OCI-LY1 (cell line): Measurements from ENCODE around the gene MICB.

Source experiments
- H2AFZ ChIP-seq: fragments of 200-600 bp; sonication (generic), shearing (Covaris generic); 2 replicates; pipeline ENCODE4 v1.6.0; 2014; ENCODE audit warnings: antibody characterized with exemption, mild to moderate bottlenecking, low read length
- H3F3A ChIP-seq: fragments of 200-600 bp; sonication (generic), shearing (Covaris generic); 2 replicates; pipeline ENCODE4 v1.6.0; 2014; ENCODE audit warnings: mild to moderate bottlenecking, antibody characterized with exemption, low read length, moderate library complexity; ENCODE audit not compliant: insufficient read depth
- H3K27ac ChIP-seq: fragments of 200-600 bp; sonication (generic); 2 replicates; pipeline ENCODE4 v1.5.1; 2014; ENCODE audit warnings: low read length, mixed run types, mild to moderate bottlenecking, low read depth; ENCODE audit not compliant: poor library complexity, severe bottlenecking
- H3K27me3 ChIP-seq: fragments of 200-600 bp; sonication (generic); 2 replicates; pipeline ENCODE4 v1.6.0; 2014; ENCODE audit warnings: antibody characterized with exemption, mild to moderate bottlenecking, low read length, moderate library complexity; ENCODE audit not compliant: insufficient read depth
- H3K36me3 ChIP-seq: fragments of 200-600 bp; sonication (generic); 2 replicates; pipeline ENCODE4 v1.6.1; 2014; ENCODE audit warnings: mild to moderate bottlenecking, antibody characterized with exemption, low read length, moderate library complexity, mixed read lengths; ENCODE audit not compliant: insufficient read depth
- H3K4me1 ChIP-seq: fragments of 200-600 bp; sonication (generic); 2 replicates; pipeline ENCODE4 v1.5.1; 2014; ENCODE audit warnings: mild to moderate bottlenecking, low read length, moderate library complexity; ENCODE audit not compliant: insufficient read depth, severe bottlenecking
- H3K4me2 ChIP-seq: fragments of 200-600 bp; sonication (generic), shearing (Covaris generic); 2 replicates; pipeline ENCODE4 v1.6.1; 2014; ENCODE audit warnings: low read length
- H3K4me3 ChIP-seq: fragments of 200-600 bp; sonication (generic); 2 replicates; pipeline ENCODE4 v1.5.1; 2014; ENCODE audit warnings: low read length, low read depth, mild to moderate bottlenecking, mixed read lengths; ENCODE audit not compliant: poor library complexity, severe bottlenecking
- H3K79me2 ChIP-seq: fragments of 200-600 bp; shearing (Covaris generic); 2 replicates; pipeline ENCODE4 v1.6.1; 2016; ENCODE audit warnings: mixed run types, low read length, mixed read lengths; ENCODE audit not compliant: insufficient read depth
- H3K9ac ChIP-seq: fragments of 200-600 bp; sonication (generic), shearing (Covaris generic); 2 replicates; pipeline ENCODE4 v1.6.1; 2014; ENCODE audit warnings: mild to moderate bottlenecking, low read length, mixed read lengths
- H3K9me2 ChIP-seq: fragments of 200-600 bp; sonication (generic), shearing (Covaris generic); 2 replicates; pipeline ENCODE4 v1.6.1; 2014; ENCODE audit warnings: low read depth, mild to moderate bottlenecking, low read length, mixed read lengths
- H3K9me3 ChIP-seq: fragments of 200-600 bp; shearing (Covaris generic); 2 replicates; pipeline ENCODE4 v1.6.1; 2014; ENCODE audit warnings: low read length, mixed read lengths
- H4K20me1 ChIP-seq: fragments of 200-600 bp; sonication (generic), shearing (Covaris generic); 2 replicates; pipeline ENCODE4 v1.6.0; 2016; ENCODE audit warnings: mild to moderate bottlenecking, low read length; ENCODE audit not compliant: insufficient read depth
- CTCF ChIP-seq: fragments of 200-600 bp; sonication (generic), shearing (Covaris generic); IDR thresholded peaks from 2 replicates; pipeline ENCODE4 v1.5.1; 2017; ENCODE audit warnings: mild to moderate bottlenecking, antibody characterized with exemption, low read length, moderate library complexity, mixed read lengths
- EZH2 ChIP-seq: fragments of 200-600 bp; sonication (generic), shearing (Covaris generic); IDR thresholded peaks from 2 replicates; pipeline ENCODE4 v1.8.0; 2017; ENCODE audit warnings: borderline replicate concordance, mixed run types, mild to moderate bottlenecking, antibody characterized with exemption, low read length, moderate library complexity, mixed read lengths

Gene MICB

GRCh38 chr6:31477521-31477920 is 20.4 kb upstream of the MICB start:
- Histone ChIP-seq H3K27me3 (no peaks in the 10 kb centered on the region), H3K4me2 (no peak overlapping the region), H4K20me1 (no peaks in the 10 kb centered on the region), H3K9me2 (no peaks in the 10 kb centered on the region), H3K4me1 (no peaks in the 10 kb centered on the region), H3K36me3 (no peaks in the 10 kb centered on the region), H2AFZ (no peak overlapping the region), H3K79me2 (no peaks in the 10 kb centered on the region), H3K27ac (no peak overlapping the region), H3K9me3 (no peaks in the 10 kb centered on the region), H3K9ac (no peak overlapping the region), H3F3A (no peaks in the 10 kb centered on the region), H3K4me3 (no peak overlapping the region)
- TF ChIP-seq CTCF (no peak), EZH2 (no peak)

- TF ChIP-seq EZH2 (no peak), CTCF (no peak)
- H3K4me3 ChIP-seq: no peak overlapping the region
- no peaks in the 10 kb centered on the region for H3K79me2 ChIP-seq
- no peaks in the 10 kb centered on the region for H3K27me3 ChIP-seq
- no peaks in the 10 kb centered on the region for H3K36me3 ChIP-seq
- H3K27ac ChIP-seq: no peak overlapping the region
- H4K20me1 ChIP-seq: no peaks in the 10 kb centered on the region
- H2AFZ ChIP-seq: no peak overlapping the region
- H3K9me3 ChIP-seq: no peaks in the 10 kb centered on the region
- H3K4me2 ChIP-seq: no peak overlapping the region
- H3K9ac ChIP-seq: no peak overlapping the region
- H3F3A ChIP-seq: no peaks in the 10 kb centered on the region
- no peaks in the 10 kb centered on the region for H3K4me1 ChIP-seq
- no peaks in the 10 kb centered on the region for H3K9me2 ChIP-seq
Observed at GRCh38 chr6:31478186-31478950, 19.6 kb upstream of the MICB start.

GRCh38 chr6:31479151-31479932 is 18.6 kb upstream of the MICB start:
- Histone ChIP-seq H2AFZ (no peak overlapping the region), H3K9me3 (no peaks in the 10 kb centered on the region), H3K27me3 (no peaks in the 10 kb centered on the region), H3K4me2 (no peak overlapping the region), H3K9me2 (no peaks in the 10 kb centered on the region), H3K79me2 (no peaks in the 10 kb centered on the region), H4K20me1 (no peaks in the 10 kb centered on the region), H3K36me3 (no peaks in the 10 kb centered on the region), H3K27ac (no peak overlapping the region), H3F3A (no peaks in the 10 kb centered on the region), H3K9ac (no peak overlapping the region), H3K4me1 (no peaks in the 10 kb centered on the region), H3K4me3 (no peak overlapping the region)
- TF ChIP-seq EZH2 (no peak), CTCF (no peak)
